Measurements from ENCODE around the gene DPH1.

The DPH1 gene

DNA sequence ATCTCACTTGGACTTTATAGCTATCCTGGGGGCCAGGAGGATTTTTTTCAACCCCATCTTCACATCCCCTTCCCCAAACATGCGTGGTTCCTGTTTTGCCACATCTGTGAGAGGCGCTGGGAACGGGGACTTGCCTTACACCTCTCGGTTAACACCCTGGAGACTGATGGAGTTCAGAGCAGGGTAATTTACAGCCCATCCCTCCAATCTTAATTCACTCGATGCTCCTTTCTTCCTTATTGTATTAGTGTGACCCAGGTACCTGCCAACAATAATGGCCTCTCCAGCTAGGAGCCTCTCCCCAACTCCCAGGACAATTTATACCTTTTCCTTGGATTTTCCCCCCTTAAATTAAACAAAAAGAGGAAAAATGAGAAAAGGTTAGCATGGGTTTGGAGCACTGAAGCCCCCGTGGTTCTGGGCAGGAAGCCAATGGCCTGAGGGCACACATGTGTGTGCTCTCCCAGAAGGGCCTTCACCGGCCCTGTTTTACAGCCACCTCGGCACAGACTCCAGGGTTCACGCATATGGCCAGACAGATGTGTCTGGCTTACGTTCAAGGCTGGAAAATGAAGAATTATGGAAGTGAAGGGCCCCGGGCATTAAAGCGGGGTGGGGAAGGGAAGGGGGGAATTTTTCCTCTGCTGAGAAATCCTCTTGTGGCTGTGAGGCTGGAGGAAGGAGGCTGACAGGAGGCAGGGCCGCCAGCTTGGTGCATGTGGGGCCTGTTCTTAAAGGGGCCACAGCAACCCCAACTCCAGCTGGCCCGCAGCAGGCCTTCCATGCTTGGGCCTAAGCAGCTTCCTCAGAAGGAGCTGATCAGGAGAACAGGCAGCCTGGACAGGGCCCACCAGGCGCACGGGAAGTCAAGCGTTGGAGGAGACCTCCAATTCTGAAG is 46.4 kb downstream of the DPH1 start:
- TF ChIP-seq CTCF (IDR thresholded peaks at IDR 0.05; ENCODE audit: control insufficient read depth, insufficient read depth, low read depth, low read length, missing control alignments), result no peak
- DNase-seq (ENCODE audit: low read depth), result no peak
- H3K4me3 ChIP-seq (ENCODE audit: control insufficient read depth, low read depth, low read length), result no peak overlapping the region

DNA sequence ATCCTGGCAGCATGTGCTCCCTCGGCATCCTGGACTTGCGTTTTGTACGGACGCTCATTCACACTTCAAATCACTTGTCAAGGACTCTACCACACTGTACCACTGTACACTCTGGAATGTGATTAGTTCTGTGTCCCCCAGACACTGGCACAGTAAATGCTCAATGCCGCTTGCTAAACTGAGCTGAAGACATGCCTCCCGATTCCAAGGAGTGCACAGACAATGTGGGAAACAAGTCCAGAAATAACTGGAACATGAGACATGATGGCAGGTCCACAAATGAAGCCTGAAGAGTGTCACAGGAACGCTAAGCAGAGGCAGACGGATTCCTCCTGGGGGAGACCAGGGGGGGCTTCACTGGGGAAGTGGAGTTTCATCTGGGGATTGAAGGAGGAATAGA is 47.1 kb downstream of the DPH1 start:
- DNase-seq (ENCODE audit: low read depth), result no peak
- TF ChIP-seq CTCF (IDR thresholded peaks at IDR 0.05; ENCODE audit: control insufficient read depth, insufficient read depth, low read depth, low read length, missing control alignments), result no peak

DNA sequence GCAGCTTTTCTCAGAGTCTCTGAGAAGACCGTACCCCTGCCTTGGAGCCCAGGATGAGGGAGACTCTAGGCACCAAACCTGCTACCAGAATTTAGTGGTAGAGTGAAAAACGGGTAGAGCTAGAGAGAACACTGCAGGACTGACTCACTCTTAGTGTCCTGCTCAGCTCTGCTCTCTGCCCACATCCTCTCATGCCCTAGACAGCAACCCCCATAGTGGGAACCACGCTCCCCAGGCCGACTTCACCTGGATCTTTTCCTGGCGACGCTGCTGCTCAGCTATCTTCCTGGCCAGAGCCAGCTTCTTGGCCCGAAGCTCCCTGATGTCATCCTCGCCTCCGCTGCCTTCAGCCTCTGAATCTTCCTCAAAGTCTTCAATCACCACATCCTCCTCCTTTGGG is 51.6 kb downstream of the DPH1 start:
- DNase-seq (ENCODE audit: low read depth), result no peak
- no peak overlapping the region for H3K4me3 ChIP-seq (ENCODE audit: control insufficient read depth, low read depth, low read length)
- TF ChIP-seq CTCF (IDR thresholded peaks at IDR 0.05; ENCODE audit: control insufficient read depth, insufficient read depth, low read depth, low read length, missing control alignments), result no peak

More for the DNA sequence above, 47.1 kb downstream of the DPH1 start:
- no peak overlapping the region for H3K4me3 ChIP-seq (ENCODE audit: control insufficient read depth, low read depth, low read length)

DNA sequence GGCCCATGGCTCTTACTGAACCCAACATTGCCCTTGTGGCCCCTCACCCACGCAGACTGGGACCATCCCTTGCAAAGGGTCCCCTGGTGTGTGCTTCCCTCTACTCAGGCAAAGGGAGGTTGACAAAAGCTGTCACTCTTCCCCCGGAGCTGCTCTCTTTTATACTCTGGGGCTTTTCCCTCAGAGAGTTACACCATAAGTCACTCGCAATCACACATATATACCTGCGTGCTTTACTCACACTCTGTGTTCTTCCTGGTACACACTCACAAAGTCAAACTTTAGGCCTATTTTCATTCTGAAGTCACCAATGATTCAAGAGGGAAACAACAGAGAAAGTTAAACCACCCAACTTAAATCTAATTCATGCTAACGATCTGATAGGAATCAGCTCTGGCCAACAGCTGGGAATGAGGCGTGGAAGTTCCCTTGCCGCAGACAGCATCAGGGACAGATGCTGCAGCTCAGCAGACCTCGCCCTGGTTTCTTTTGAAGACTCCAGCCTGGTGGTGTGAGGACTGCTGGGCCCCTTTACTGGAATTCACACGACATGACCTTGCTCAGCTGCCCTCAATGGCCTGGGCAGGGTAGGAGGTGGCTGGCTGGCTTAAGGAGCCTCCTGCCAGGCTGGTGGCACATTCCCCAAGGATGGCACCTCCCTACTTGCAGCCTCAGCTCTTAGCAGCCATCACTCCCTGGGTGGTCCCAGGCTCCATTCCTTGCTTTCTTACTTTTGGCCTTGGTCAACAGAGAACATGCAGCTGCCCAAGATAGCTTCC is 52.2 kb downstream of the DPH1 start:
- H3K4me3 ChIP-seq (ENCODE audit: control insufficient read depth, low read depth, low read length), result no peak overlapping the region
- TF ChIP-seq CTCF (IDR thresholded peaks at IDR 0.05; ENCODE audit: control insufficient read depth, insufficient read depth, low read depth, low read length, missing control alignments), result no peak
- DNase-seq (ENCODE audit: low read depth), result no peak

GRCh38 chr17:2083613-2084035 is 53.7 kb downstream of the DPH1 start:
- DNase-seq (ENCODE audit: low read depth), result no peak
- H3K4me3 ChIP-seq (ENCODE audit: control insufficient read depth, low read depth, low read length), result no peak overlapping the region
- TF ChIP-seq CTCF (IDR thresholded peaks at IDR 0.05; ENCODE audit: control insufficient read depth, insufficient read depth, low read depth, low read length, missing control alignments), result no peak

- no peak for DNase-seq (ENCODE audit: low read depth)
These were observed 54.2 kb downstream of the DPH1 start for GRCh38 chr17:2084036-2084765.

More at GRCh38 chr17:2084036-2084765, 54.2 kb downstream of the DPH1 start:
- no peak for TF ChIP-seq CTCF (IDR thresholded peaks at IDR 0.05; ENCODE audit: control insufficient read depth, insufficient read depth, low read depth, low read length, missing control alignments)
- no peak overlapping the region for H3K4me3 ChIP-seq (ENCODE audit: control insufficient read depth, low read depth, low read length)

Measured in AG09309 (cell line).